ENCODE results near the gene CPOX.
"Not testable (repeated sequence)": the region's sequence is repeated elsewhere in the genome, so short reads cannot be mapped to it uniquely, and the experiment has no call there.

Gene CPOX

GRCh38 chr3:98564282-98565005 lies 29.0 kb downstream of the CPOX start:
- DNase-seq (ENCODE audit: low read depth in 1 of 2, low spot score in 1 of 2) = no peak

GRCh38 chr3:98563661-98564281 lies 29.6 kb downstream of the CPOX start:
- DNase-seq (ENCODE audit: low read depth in 1 of 2, low spot score in 1 of 2) = no peak

GRCh38 chr3:98561727-98562521 lies 31.5 kb downstream of the CPOX start:
- no peak for DNase-seq (ENCODE audit: low read depth in 1 of 2, low spot score in 1 of 2)

- no peak for DNase-seq (ENCODE audit: low read depth in 1 of 2, low spot score in 1 of 2)
Observed at GRCh38 chr3:98560911-98561310, 32.5 kb downstream of the CPOX start.

- DNase-seq (ENCODE audit: low read depth in 1 of 2, low spot score in 1 of 2) = not testable (repeated sequence)
Observed at GRCh38 chr3:98559769-98560168, 33.6 kb downstream of the CPOX start.

GRCh38 chr3:98558100-98558827 lies 35.1 kb downstream of the CPOX start:
- no peak for DNase-seq (ENCODE audit: low read depth in 1 of 2, low spot score in 1 of 2)

- peak in 1 of 2 donors; percentile 29 for DNase-seq (ENCODE audit: low read depth in 1 of 2, low spot score in 1 of 2)
Observed at GRCh38 chr3:98557324-98558010, 35.9 kb downstream of the CPOX start.

GRCh38 chr3:98556164-98557130 lies 37.0 kb downstream of the CPOX start:
- peak; percentile 31 to 60 for DNase-seq (ENCODE audit: low read depth in 1 of 2, low spot score in 1 of 2)

- DNase-seq (ENCODE audit: low read depth in 1 of 2, low spot score in 1 of 2) = no peak
Observed at GRCh38 chr3:98555025-98555379, 38.4 kb downstream of the CPOX start.

- DNase-seq (ENCODE audit: low read depth in 1 of 2, low spot score in 1 of 2) = no peak
Observed at GRCh38 chr3:98554580-98554979, 38.8 kb downstream of the CPOX start.

GRCh38 chr3:98553753-98554152 lies 39.7 kb downstream of the CPOX start:
- DNase-seq (ENCODE audit: low read depth in 1 of 2, low spot score in 1 of 2) = no peak

- DNase-seq (ENCODE audit: low read depth in 1 of 2, low spot score in 1 of 2) = no peak
Observed at GRCh38 chr3:98553021-98553563, 40.3 kb downstream of the CPOX start.

- no peak for DNase-seq (ENCODE audit: low read depth in 1 of 2, low spot score in 1 of 2)
Observed at GRCh38 chr3:98552232-98553020, 41.0 kb downstream of the CPOX start.

GRCh38 chr3:98551754-98552153 lies 41.7 kb downstream of the CPOX start:
- DNase-seq (ENCODE audit: low read depth in 1 of 2, low spot score in 1 of 2) = no peak

GRCh38 chr3:98551236-98551635 lies 42.2 kb downstream of the CPOX start:
- DNase-seq (ENCODE audit: low read depth in 1 of 2, low spot score in 1 of 2) = no peak

- no peak for DNase-seq (ENCODE audit: low read depth in 1 of 2, low spot score in 1 of 2)
Observed at GRCh38 chr3:98550833-98551232, 42.6 kb downstream of the CPOX start.

- DNase-seq (ENCODE audit: low read depth in 1 of 2, low spot score in 1 of 2) = no peak
Observed at GRCh38 chr3:98548544-98548943, 44.9 kb downstream of the CPOX start.

- no peak for DNase-seq (ENCODE audit: low read depth in 1 of 2, low spot score in 1 of 2)
Observed at GRCh38 chr3:98545940-98546339, 47.5 kb downstream of the CPOX start.

- no peak for DNase-seq (ENCODE audit: low read depth in 1 of 2, low spot score in 1 of 2)
Observed at GRCh38 chr3:98542623-98543022, 50.8 kb downstream of the CPOX start.

Data from activated T-helper 1 cell treated with anti-CD3 and anti-CD28 coated beads, Interleukin-2, amount 50 U/mL, for 16 hours (primary cell).